NCI-H2081 treated with DMSO at 0.1 percent for 48 hours (cell line): ENCODE data around the gene PTGDR2.
"Not testable (repeated sequence)": the region's sequence is repeated elsewhere in the genome, so short reads cannot be mapped to it uniquely, and the experiment has no call there.

Source experiments
- DNase-seq: peaks from one replicate; lab custom pipeline; 2025; lab: John Stamatoyannopoulos, UW

The PTGDR2 gene

GRCh38 chr11:60841797-60842667 is 13.7 kb downstream of the PTGDR2 start, which contains the start of gene CCDC86:
TSS of gene CCDC86 (plus strand) at chr11:60842113. CDS start at chr11:60842125, 12 bp downstream.
- DNase-seq: peak; percentile 67

GRCh38 chr11:60840470-60841430 is 15.0 kb downstream of the PTGDR2 start:
- DNase-seq: no peak

DNA sequence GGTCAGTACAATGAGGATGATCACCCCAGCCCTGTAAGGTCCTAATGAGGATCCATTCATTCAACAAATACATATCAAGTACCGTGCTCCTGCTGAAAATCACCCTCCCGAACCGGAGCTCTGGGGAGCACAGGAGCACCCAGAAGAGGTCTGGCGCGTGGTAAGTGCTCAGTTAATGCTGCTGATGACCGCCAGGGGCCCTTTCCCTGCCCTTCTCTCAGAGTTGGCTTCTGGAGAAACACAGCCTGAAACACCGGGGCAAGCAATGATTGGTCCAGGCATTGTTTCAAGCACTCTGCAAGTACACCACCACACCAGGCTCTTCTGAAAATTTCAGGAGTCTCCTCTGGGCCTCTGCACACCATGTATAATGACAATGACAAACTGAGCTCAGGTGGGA is 17.6 kb downstream of the PTGDR2 start:
- DNase-seq: no peak

- no peak for DNase-seq
Measured at GRCh38 chr11:60836866-60837515, 18.8 kb downstream of the PTGDR2 start.

DNA sequence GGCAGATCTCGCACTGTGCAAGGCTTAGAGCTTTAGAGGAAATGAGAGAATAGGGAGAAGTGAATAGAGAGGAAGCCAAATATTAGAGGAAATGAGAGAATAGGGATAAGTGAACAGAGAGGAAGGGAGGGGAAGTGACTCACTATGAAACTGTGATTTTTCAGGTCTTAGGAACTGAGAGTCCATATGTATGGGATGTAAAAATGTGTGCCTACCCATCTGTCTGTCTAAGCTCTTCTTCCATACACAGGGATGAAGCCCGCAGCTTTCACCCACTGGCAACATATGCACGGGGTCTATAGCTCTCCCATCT is 20.3 kb downstream of the PTGDR2 start:
- no peak for DNase-seq

- no peak for DNase-seq
Measured at GRCh38 chr11:60834742-60835533, 20.8 kb downstream of the PTGDR2 start.

DNA sequence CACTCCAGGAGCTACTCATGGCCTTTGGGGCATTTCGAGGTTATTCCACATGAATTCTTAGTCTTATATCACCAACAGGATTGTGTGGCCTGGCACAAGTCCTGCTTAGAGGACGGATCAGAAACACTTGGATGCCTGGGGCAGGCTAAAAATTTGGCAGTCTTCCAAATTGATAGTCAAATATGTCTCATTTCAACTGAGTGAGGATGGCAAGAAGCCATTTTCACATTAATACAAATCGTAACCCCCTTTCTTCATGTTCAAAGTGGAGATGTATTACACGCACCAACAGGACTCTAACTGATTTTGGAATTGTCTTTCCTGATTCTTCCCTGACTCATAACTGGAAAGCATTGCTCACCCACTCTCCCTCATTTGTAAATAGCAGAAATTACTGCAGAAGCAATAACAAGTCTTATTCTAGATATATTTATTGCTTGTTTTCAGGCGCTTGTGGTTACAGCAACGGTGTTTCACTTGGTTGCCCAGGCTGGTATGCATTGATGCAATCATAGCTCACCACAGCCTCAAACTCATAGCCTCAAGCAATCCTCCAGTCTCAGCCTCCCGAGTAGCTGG is 24.2 kb downstream of the PTGDR2 start:
- DNase-seq: no peak

GRCh38 chr11:60831143-60831500 is 24.6 kb downstream of the PTGDR2 start:
- DNase-seq: no peak

DNA sequence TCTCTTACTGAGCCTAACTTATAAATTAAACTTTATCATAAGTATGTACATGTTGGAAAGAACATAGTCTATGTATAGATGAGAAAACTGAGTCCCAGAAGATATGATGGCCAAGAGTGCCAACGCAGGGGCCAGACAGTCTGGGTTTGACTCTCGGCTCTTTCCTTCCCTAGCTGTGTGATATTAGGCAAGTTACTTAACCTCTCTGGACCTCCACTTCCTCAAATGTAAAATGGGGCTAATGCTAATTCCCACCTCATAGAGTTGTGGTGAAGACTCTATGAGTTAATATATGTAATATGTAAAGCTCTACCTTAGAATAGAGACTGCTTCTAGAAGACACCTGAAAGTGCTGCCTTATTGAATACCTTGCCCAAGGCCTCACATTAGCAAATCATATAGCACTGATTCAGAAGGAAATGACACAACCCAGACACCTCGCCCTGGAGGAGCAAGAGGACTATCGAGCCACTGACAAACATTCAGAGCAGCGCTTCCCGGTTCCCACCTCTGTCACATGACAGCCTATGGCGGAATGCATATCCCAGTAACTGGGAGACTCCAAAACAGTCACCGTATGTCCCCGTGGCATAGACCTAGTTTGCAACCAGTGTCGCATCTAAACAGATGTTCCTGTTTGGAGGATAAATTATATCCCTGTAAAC is 25.1 kb downstream of the PTGDR2 start:
- DNase-seq: no peak

DNA sequence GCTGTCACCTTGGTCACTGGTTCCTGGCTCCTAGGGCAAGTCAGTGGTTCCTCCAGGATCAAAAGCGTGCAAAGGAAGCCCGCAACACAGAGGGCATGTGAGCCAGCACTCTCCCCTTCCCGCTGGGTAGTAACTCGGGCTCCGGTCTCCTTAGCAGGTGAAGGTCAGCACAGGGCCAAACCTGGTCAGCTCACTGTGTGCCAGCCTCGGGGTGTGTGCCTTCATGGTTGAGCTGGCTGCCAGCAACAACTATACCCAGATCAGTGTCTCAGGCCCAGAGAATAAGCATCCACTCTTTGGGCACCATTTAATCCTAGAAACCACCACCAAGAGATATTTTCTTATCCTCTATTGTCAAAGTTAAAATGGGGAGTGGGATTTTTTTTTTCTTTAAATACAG is 30.0 kb downstream of the PTGDR2 start:
- no peak for DNase-seq

GRCh38 chr11:60825118-60825517 is 30.6 kb downstream of the PTGDR2 start:
- no peak for DNase-seq

- not testable (repeated sequence) for DNase-seq
Measured at GRCh38 chr11:60823745-60824306, 31.9 kb downstream of the PTGDR2 start.

DNA sequence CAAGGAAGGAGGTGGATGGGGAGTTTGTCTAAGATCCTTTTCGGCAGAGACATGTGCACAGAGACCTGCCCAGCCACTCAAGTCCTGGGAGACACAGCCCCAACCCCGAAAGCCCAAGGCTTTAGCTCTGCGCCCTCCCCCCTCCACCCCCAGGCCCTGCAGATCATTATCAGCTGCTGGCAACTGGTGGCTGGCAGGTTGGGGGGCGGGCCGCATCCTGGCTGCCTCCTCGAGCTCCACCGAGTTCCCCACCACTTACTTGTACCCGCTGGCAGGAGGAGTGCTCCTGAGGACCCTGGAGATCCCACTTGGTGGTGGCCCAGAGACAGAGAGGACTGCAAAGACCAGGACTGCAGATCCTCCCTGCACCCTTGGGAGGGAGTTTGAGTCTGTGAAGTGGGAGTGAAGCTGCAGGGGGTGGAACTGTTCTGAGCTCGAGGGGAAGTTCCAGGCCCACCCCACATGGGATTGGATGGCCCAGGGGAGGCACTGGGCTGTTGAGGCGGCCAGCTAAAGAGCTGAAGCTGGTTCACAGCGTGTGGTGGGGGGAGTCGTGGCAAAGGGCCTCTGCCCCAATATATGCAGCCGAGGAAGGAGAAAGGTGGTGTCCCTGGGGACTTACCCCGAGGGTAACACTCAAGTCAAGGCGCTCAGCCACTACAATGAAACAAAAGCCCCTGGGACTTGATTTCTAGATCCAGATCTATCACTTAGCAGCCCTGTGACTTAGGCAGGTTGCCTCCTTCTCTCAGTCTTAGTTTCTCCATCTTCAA is 33.7 kb downstream of the PTGDR2 start:
- no peak for DNase-seq

- DNase-seq: no peak
Measured at GRCh38 chr11:60818057-60818456, 37.7 kb downstream of the PTGDR2 start.

DNA sequence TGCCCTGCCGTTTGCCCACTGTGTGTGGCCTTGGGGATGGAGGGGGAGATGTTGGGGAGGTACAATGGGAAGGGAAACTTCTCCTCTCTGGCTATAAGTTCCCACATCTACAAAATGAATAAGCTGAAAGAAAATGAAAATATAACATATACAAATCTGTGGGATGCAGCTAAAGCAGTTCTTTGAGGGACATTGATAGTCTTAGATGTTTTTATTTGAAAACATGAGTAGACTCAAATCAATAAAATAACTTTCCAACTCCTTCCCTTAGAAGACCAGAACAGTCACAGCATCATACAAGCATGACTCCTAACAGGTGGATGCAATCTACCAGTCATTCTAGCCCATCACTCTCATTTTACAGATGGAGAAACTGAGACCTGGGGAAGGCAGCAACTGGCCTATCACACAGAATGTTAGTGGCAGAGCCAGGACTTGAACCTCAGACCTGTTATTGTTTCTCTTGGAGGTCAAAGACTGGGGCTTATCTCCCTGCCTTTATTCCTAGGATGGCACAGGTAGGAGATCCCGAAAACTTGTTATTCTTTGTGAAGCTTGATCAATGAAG is 39.1 kb downstream of the PTGDR2 start:
- DNase-seq: no peak

- no peak for DNase-seq
Measured at GRCh38 chr11:60814112-60814511, 41.6 kb downstream of the PTGDR2 start.

GRCh38 chr11:60813324-60813723 is 42.4 kb downstream of the PTGDR2 start:
- no peak for DNase-seq

DNA sequence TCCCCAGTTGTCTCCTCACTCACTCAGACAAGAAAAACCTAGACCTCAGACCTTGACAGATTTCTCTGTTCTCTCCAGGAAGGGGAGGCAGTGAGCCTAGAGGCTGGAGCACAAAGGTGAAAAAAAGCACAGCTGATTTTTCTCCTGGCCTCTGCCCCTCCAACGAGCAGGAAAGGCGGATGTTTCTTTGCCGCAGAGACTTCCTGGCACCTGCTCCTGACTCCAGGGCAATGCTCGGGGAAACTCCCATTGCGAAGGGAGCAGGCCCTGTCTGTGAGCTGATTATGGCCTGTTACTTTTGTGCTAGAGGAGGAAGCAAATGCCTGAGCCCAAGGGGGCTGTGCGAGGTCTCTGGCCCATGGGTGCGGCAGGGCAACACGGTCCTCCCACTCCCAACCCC is 45.2 kb downstream of the PTGDR2 start:
- no peak for DNase-seq

- no peak for DNase-seq
Measured at GRCh38 chr11:60810151-60810550, 45.6 kb downstream of the PTGDR2 start.
